GM12801 (cell line): ENCODE measurements around the gene NUP214.

Experiments used
- CTCF ChIP-seq: IDR thresholded peaks from one replicate; pipeline ENCODE4 v1.5.1; 2011; ENCODE audit warnings: control low read depth; ENCODE audit not compliant: insufficient read length; ENCODE audit errors: extremely low read depth

Gene NUP214

DNA sequence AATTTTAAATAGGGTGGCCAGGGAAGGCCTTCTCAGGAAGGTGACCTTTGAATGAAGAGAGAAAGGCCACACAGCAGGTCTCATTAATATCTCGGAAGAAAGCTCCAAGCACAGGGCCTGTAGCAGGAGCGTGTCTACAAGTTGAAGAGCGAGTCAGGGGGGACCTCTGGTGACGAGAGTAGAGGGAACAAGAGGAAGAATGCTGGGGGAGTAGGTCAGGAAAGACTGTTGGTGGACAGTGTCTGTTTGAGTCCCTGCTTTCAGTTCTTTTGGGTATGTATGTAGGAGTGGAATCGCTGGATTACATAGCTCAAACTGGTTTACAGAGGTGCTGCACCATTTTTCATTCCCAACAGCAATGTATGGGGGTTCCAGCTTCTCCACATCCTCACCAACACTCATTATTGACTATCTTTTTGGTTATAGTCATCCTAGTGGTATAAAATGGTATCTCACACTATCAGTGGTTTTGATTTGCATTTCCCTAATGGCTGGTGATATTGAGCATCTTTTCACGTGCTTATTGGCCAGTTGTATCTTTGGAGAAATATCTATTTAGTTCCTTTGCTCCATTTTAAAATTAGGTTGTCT lies 55.8 kb downstream of the NUP214 start:
- TF ChIP-seq CTCF = no peak

GRCh38 chr9:131185924-131186323 lies 60.5 kb downstream of the NUP214 start:
- TF ChIP-seq CTCF = no peak

DNA sequence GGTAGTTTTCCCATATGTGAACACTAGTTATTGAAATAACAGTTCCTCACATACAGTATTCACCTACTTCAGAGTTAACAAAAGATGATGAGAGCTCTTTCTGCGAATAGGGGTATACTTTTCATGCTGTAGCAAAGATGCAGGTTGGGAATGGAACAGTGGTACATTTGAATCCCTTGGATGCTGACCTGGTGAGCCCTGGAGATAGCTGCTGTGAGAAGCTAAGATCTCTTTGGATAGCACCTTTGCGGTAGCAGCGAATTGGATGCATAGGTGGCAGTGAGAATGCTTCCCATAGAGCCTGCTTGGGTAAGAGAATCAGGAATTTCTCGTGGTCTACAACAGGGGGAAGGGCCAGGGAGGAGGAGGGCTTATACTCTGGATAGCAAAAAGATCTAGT lies 61.2 kb downstream of the NUP214 start:
- no peak for TF ChIP-seq CTCF

DNA sequence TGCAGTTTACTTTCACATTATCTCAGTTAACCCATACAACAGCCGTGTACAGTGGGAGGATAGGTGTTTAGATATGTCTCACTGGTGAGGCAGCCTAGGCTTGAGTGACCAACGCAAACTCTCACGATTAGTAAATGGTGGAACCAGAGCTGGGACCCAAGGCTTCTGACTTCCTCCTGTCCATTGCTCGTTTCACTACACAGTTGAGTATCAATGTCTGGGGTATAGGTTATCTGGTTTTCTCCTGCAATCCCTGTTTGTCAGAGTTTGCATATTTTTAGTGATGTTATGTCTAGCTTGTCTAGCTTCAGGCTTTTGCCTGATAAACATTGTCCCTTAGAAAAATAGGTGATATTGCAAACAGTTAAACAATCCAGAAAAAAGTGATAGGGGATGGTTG lies 62.6 kb downstream of the NUP214 start:
- no peak for TF ChIP-seq CTCF

GRCh38 chr9:131188976-131189375 lies 63.6 kb downstream of the NUP214 start:
- no peak for TF ChIP-seq CTCF

DNA sequence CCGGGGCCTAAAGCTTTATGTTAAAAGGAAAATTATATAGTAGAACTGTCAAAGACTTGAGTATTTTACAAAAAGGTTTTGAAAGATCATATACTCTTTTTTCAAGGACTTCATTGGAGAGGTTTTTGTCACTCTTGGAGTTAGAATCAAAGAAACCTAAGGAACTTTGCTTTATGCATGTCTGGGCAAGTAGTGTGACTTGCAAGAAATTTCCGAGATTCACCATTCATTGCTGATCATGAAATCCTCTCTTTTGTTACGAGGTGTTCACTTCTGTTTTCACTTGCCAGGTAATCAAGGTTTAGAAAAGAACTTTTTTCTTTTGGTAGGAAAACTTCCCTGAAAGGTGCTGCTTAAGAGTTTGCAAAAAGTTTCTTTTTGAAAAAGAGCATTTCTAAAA lies 64.8 kb downstream of the NUP214 start:
- no peak for TF ChIP-seq CTCF

DNA sequence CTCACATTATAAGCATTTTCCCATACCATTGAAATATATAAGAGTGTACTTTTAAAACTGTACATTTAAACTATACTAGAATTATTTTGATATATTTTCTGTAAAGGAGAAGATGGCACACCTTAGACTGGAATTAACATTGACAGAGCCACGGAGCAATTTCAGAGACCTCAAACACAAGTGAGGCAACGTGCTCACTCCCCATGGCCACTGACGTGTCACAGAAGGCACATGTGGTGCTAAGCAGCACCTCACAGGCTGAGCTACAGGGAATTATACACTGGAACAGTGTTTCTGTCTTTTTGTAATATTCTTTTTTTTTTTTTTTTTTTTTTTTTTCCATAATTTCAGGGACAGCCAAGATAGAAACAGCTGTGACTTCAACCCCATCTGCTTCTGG lies 66.5 kb downstream of the NUP214 start:
- TF ChIP-seq CTCF = no peak
